ENCODE results near the gene ADM. TPM values are rescaled to one million over a fixed set of nuclear protein-coding genes. Genes with fewer than 3 reads are reported as not detected.

Gene ADM
- total RNA-seq, 1 experiment from 2014 or later: 6.2 TPM

DNA sequence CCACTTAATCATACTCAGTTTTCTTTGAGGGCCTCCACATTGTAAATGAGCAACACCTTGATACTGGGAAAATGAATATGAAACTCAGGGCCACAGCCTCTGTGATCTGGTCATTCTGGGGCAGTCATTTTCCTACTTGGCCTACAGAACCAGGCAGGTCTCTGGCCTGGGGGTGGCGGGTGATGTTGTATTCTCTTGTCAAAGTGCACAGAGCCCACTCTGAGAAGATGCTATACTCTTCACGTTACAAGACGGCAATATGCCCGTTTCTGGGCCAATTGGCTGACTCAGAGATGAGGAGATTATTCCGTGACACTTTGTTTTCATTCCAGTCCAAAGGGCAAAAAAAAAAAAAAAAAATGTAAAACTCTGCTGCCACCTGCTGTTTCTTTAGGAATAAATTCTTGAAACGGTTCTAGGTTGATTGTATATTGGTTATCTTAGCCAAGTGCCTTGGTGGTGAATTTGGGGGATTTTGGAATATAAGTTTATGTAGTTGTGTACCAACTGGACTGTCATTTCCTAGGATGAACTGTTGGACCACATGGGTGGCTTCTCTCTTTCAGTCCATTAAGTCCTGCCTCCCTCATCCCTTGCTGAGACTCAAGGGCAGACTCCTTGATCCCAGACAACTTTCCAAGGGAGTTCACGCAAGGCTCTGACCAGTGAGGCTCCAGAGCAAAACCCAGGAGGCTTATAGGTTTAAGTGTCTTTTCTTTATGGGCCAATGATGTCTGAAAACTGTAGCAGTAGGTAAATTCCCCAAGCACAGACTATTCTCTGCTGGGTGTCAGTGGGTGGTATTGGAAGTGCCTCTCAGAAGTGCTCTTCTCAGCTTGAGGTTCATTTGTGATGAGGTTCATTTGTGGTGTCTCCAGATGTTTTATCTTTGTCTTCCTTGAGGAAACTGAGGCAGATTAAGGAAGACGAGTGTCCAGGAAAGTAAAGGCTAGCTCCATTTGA, 18.2 kb downstream of the ADM start:
- Histone ChIP-seq H3K9me3 (replicated peaks) (no peaks in the 10 kb centered on the region), H3K4me3 (no peak overlapping the region), H3K27me3 (replicated peaks) (no peaks in the 10 kb centered on the region), H3K36me3 (no peaks in the 10 kb centered on the region), H3K4me1 (replicated peaks) (peaks cover 61% of the 10 kb centered on the region), H3K27ac (0 out of 2 replicates have a peak overlapping the region, but pooled peaks have one; percentile 25)
- peak; percentile 69 to 80 for DNase-seq (ENCODE audit: low read depth in 1 of 2, low spot score in 2 of 2)

DNA sequence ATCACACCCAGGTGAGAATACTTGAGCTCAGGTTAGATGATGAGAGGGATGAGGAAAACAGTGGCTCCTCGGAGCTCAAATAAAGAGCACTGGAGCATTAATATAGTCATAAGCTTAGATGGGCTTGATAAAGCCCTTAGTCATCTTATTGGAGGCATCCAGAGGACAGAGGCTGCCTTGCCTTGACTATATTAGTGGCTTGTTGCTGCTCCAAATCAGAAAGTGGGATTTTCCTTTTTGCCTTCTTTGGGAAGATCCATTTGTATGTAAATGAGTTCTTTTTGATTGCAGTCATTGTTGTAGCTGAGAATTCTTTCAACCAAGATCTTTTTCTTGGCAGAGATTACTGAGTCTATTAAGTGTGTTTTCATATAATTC, 18.9 kb downstream of the ADM start:
- Histone ChIP-seq H3K27me3 (replicated peaks) (no peaks in the 10 kb centered on the region), H3K4me1 (replicated peaks) (peaks cover 65% of the 10 kb centered on the region), H3K36me3 (no peaks in the 10 kb centered on the region), H3K27ac (no peak overlapping the region), H3K9me3 (replicated peaks) (no peaks in the 10 kb centered on the region), H3K4me3 (no peak overlapping the region)
- DNase-seq (ENCODE audit: low read depth in 1 of 2, low spot score in 2 of 2): no peak

DNA sequence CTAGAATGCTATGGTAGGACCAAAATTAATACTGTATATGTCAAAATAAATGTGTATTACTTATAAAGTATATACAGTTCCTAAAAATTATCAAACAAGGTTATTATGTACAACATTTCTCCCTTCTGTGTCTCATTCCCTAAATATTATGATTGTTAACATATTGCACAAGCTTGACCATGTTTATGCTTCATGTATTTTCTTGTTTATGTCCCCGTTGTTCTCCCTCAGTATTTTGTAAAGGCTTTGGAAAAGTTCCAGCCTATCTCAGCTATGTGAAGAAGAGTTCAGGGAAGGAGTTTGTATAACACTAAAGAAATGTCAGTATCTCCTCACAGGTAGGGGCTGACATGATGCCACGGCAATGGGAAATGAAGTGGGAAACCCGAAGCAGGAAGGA, 19.6 kb downstream of the ADM start:
- peak overlapping the region; percentile 78 for H3K27ac ChIP-seq
- H3K36me3 ChIP-seq: no peaks in the 10 kb centered on the region
- no peaks in the 10 kb centered on the region for H3K9me3 ChIP-seq (replicated peaks)
- DNase-seq (ENCODE audit: low read depth in 1 of 2, low spot score in 2 of 2): no peak
- H3K27me3 ChIP-seq (replicated peaks): no peaks in the 10 kb centered on the region
- peaks cover 70% of the 10 kb centered on the region for H3K4me1 ChIP-seq (replicated peaks)
- no peak overlapping the region for H3K4me3 ChIP-seq

DNA sequence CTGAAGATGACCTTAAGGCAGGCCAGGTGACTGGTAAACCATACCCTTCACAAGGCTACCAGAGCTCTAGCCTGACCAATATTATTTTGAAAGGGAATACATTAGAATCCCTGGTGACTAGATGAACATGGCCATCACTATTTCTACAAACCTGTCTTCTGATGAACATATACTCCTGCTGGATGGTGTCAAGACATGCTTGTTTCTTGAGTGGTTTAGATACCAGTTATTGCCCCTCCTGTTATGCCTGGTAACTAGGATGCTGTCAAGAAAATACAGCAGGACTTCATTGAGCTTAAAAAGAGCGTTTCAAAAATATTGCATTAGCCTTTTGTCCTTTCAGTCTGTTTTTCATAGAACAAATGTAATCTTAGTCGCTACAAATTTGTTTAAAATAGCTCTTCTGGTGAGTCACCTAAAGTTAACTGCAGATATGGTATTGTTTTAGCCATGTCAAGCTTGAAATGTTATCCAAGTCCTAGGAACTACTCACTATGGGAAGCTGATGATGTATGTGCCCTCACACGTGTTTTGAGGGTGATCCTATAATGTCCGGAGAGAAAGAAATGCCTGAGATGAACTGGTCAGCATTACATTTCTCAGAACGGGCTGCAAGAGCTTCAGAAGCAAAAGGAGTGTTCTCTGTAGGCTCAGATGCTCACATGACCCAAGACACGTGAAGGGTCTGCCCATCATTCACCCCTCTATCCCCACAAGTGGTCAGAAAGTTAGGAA, 20.6 kb downstream of the ADM start:
- Histone ChIP-seq H3K4me3 (no peak overlapping the region), H3K27me3 (replicated peaks) (no peaks in the 10 kb centered on the region), H3K4me1 (replicated peaks) (peaks cover 80% of the 10 kb centered on the region), H3K36me3 (no peaks in the 10 kb centered on the region), H3K9me3 (replicated peaks) (no peaks in the 10 kb centered on the region), H3K27ac (peak overlapping the region; percentile 78)
- peak in 1 of 2 experiments; percentile 74 for DNase-seq (ENCODE audit: low read depth in 1 of 2, low spot score in 2 of 2)

DNA sequence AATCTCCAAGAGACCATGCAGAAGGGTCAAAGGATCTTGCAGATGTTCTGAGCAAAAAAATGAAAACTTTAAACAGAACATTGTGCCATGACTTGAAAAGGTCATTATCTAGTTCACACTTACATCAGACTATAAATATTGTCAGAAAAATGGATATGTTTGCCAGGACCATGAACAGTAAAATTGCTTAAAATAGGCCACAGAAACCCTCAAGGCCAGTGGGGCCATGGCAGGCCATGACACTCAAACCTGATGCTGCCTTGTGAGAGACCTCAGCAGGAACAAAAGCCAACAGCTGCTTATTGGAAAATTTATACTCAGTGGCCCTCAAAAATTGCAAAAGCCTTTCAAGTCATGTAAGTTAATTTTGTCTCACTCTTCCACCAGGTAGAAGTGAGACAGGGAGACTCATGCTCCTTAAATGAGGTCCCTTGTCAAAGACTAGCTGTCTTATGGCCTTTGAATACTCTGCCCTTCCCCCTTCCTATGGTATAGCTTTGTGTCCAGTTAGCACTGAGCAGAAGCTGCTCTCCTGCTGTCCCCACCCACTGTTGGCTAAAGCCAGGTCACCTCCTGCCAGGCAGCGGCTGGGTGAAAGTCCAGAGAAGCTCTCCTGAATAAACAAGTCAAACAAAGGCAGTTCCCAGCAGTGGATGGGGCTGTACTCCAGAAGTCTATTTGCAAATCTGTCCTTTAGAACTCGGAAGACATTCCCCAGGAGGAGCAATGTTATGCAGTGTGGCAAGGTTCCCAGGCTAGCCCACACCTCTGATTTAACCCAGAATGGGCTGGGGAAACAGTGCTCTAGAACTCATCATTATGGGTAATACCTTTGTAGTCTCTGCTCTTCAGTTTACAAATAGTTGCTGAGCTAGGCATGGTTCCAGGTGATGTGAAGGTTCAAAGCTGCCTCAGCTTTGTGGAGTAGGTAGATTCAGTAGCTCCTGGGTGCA, 21.4 kb downstream of the ADM start:
- Histone ChIP-seq H3K9me3 (replicated peaks) (no peaks in the 10 kb centered on the region), H3K27ac (peak overlapping the region; percentile 78), H3K27me3 (replicated peaks) (no peaks in the 10 kb centered on the region), H3K4me1 (replicated peaks) (peaks cover 88% of the 10 kb centered on the region), H3K36me3 (no peaks in the 10 kb centered on the region), H3K4me3 (no peak overlapping the region)
- no peak for DNase-seq (ENCODE audit: low read depth in 1 of 2, low spot score in 2 of 2)

DNA sequence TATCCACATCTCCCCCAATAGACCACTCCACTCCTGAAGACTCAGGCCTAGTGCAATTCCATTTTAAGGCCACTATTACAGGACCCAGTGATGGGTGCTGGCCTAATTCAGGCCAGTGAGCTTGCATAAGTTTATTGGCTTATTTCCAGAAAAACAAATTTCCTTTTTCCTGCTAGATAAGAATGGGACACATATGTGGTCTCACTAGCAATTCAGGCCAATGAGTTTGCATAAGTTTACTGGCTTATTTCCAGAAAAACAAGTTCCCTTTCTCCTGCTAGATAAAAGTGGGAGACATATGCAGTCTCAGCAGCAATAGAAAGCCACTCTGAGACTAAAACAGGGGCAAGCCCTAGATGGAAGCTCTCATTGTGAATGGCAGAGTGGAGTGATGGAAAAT, 22.4 kb downstream of the ADM start:
- H3K9me3 ChIP-seq (replicated peaks): no peaks in the 10 kb centered on the region
- H3K4me3 ChIP-seq: no peak overlapping the region
- no peaks in the 10 kb centered on the region for H3K36me3 ChIP-seq
- peaks cover 92% of the 10 kb centered on the region for H3K4me1 ChIP-seq (replicated peaks)
- no peaks in the 10 kb centered on the region for H3K27me3 ChIP-seq (replicated peaks)
- no peak overlapping the region for H3K27ac ChIP-seq
- no peak for DNase-seq (ENCODE audit: low read depth in 1 of 2, low spot score in 2 of 2)

DNA sequence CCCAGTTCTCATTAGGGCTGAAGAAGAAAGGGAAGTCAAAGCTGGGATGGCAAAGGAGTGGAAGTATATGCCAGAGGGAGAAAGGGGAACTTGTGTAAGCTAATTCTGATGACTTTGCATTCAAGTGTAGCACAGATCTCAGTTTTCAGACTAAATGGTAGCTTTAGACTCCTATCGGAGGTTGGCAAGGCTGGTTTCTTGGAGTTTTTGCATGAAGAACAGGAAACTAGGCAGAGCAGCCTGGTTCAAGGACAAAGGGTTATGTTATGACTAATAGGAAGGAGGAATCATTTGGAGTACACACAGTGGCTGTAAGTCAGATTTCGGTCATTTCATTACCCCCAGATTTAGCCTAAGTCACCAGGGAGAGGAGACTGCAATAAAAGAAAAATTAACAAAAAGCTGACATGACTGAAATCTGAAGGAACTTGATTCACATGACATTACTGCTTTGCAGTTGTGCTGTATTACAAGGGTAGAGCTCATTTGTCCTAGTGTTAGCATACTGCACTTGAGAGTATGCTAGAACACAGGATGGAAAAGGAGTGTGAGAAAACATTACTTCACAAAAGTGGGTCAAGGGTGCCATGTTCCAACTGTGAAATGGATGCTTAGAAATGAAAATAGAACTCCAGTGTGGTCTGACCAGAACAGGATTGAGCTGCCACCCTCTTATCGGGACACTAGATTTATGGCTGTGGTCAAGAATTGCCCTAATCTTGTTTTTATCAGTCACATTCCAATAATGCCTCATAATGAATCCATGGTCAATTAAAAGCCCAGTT, 23.6 kb downstream of the ADM start:
- H3K4me1 ChIP-seq (replicated peaks): peaks cover 80% of the 10 kb centered on the region

DNA sequence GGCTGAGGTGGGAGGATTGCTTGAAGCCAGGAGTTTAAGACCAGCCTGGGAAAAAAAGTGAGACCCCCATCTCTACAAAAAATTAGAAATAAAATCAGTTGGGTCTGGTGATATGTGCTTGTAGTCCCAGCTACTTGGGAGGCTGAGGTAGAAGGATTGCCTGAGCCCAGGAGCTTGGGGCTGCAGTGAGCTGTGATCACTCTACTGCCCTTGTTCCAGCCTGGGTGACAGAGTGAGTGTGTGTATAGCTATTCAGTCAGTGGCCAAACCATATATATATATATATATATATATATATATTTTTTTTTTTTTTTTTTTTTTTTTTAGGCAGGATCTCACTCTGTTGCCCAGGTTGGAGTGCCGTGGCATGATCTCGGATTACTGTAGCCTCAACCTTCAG, 24.5 kb downstream of the ADM start:
- no peaks in the 10 kb centered on the region for H3K36me3 ChIP-seq
- H3K9me3 ChIP-seq (replicated peaks): no peaks in the 10 kb centered on the region
- no peak overlapping the region for H3K4me3 ChIP-seq
- H3K27ac ChIP-seq: peak overlapping the region; percentile 49
- DNase-seq (ENCODE audit: low read depth in 1 of 2, low spot score in 2 of 2): no peak
- peaks cover 72% of the 10 kb centered on the region for H3K4me1 ChIP-seq (replicated peaks)
- no peaks in the 10 kb centered on the region for H3K27me3 ChIP-seq (replicated peaks)

More for the DNA sequence above, 23.6 kb downstream of the ADM start:
- H3K9me3 ChIP-seq (replicated peaks): no peaks in the 10 kb centered on the region
- peak in 1 of 2 experiments; percentile 65 for DNase-seq (ENCODE audit: low read depth in 1 of 2, low spot score in 2 of 2)
- no peaks in the 10 kb centered on the region for H3K27me3 ChIP-seq (replicated peaks)
- no peaks in the 10 kb centered on the region for H3K36me3 ChIP-seq
- H3K4me3 ChIP-seq: no peak overlapping the region
- peak overlapping the region; percentile 34 for H3K27ac ChIP-seq

DNA sequence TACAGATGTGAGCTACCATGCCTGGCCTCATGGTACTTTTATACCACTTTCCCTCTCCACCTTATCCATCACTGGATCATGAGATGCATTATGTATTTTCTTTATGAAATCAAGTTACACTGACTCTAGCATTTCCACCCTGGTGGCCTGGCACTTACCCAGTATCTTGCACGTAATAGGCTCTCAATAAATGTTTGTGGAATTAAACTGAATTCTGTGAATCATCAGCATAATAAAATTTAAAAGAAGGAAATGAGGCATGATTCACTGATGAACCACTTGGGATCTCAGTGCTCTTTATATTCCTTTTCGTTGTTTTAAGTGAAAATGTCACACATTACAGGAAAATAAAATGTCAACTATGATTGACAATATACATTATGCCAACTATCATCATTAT, 25.1 kb downstream of the ADM start:
- DNase-seq (ENCODE audit: low read depth in 1 of 2, low spot score in 2 of 2): peak; percentile 60 to 66
- no peaks in the 10 kb centered on the region for H3K36me3 ChIP-seq
- peak overlapping the region; percentile 49 for H3K27ac ChIP-seq
- no peak overlapping the region for H3K4me3 ChIP-seq
- H3K27me3 ChIP-seq (replicated peaks): no peaks in the 10 kb centered on the region
- no peaks in the 10 kb centered on the region for H3K9me3 ChIP-seq (replicated peaks)
- H3K4me1 ChIP-seq (replicated peaks): peaks cover 66% of the 10 kb centered on the region

DNA sequence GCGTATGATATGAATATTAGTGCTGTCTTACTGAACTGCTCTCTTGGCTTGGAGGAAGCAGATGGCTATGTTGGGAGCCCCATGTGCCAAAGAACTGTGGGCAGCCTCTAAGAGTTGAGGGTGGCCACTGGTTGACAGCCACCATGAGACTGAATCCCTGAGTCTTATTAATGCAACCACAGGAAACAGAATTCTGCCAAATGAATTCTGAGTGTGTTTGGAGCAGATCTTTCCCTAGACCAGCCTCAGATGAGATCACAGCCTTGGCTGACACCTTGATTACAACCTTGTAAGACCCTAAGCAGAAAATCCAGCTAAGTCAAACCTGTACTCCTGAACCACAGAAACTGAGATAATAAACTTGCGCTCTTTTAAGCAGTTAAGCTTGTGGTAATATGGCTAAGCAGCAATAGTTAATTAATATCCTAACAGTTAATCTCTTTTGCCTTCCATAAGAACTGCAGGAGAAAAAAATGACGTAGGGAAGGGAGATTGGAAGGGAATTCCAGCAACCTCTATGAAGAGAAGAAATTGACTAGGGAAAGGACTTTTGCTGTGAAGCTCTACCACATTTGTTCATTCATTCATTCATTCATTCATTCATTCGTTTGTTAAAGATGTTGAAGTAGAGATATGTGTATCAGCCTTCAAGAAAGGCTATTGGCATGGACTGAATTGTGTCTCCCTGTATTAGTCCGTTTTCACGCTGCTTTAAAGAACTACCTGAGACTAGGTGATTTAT, 26.8 kb downstream of the ADM start:
- Histone ChIP-seq H3K36me3 (no peaks in the 10 kb centered on the region), H3K4me1 (replicated peaks) (peaks cover 48% of the 10 kb centered on the region), H3K27ac (no peak overlapping the region), H3K27me3 (replicated peaks) (no peaks in the 10 kb centered on the region), H3K9me3 (replicated peaks) (no peaks in the 10 kb centered on the region), H3K4me3 (no peak overlapping the region)
- no peak for DNase-seq (ENCODE audit: low read depth in 1 of 2, low spot score in 2 of 2)

DNA sequence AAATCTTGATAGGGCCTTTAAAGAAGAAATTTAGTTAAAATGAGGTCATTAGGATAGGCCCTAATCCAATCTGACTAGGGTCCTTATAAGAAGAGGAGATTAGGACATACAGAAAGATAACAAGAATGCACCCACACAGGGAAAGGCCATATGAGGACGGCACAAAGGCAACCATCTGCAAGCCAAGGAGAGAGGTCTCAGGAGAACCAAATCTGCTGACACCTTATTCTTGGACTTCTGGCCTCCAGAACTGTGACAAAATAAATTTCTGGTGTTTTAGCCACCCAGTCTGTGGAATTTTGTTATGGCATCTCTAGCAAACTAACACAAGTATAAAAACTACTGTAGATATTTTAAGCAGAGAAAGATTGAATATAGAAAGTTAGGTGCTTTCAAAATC, 28.6 kb downstream of the ADM start:
- H3K4me1 ChIP-seq (replicated peaks): peaks cover 31% of the 10 kb centered on the region
- no peak overlapping the region for H3K27ac ChIP-seq
- no peaks in the 10 kb centered on the region for H3K36me3 ChIP-seq
- H3K9me3 ChIP-seq (replicated peaks): no peaks in the 10 kb centered on the region
- no peak for DNase-seq (ENCODE audit: low read depth in 1 of 2, low spot score in 2 of 2)
- no peak overlapping the region for H3K4me3 ChIP-seq
- H3K27me3 ChIP-seq (replicated peaks): no peaks in the 10 kb centered on the region

DNA sequence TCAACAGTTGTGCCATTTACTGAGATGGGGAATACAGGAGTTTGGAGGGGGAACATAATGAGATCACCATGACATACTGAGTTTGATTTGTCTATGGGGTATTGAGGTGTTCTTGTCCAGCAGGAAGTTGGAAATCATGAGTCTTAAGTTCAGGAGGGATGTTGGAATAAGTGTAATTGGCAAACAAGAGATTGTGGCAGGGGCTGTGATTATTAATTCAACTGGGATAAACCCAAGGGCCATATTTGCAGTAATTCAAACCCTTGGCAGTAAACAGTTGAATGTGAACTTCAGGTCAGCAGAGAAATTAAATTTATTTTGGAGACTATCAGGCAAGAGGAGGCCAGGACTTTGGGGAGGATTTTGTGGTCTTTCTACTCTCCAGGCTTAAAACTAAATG, 33.4 kb downstream of the ADM start:
- H3K27me3 ChIP-seq (replicated peaks): no peaks in the 10 kb centered on the region
- H3K27ac ChIP-seq: no peak overlapping the region
- no peaks in the 10 kb centered on the region for H3K9me3 ChIP-seq (replicated peaks)
- DNase-seq (ENCODE audit: low read depth in 1 of 2, low spot score in 2 of 2): no peak
- H3K4me1 ChIP-seq (replicated peaks): no peaks in the 10 kb centered on the region
- H3K36me3 ChIP-seq: no peaks in the 10 kb centered on the region
- no peak overlapping the region for H3K4me3 ChIP-seq
